CD14-positive monocyte (primary cell): ENCODE measurements around the gene CHCHD6. TPM values are rescaled to one million over a fixed set of nuclear protein-coding genes. Genes with fewer than 3 reads are reported as not detected.

ENCODE experiments used
- DNase-seq, 3 donors: peaks; one replicate each; pipeline ENCODE4 v3.0.0-alpha.2; 2011 to 2022
- H2AFZ ChIP-seq: 2 replicates; pipeline ENCODE4 v1.6.0; 2012; ENCODE audit warnings: mild to moderate bottlenecking, low read depth, low read length, inconsistent platforms; ENCODE audit not compliant: insufficient read depth, poor library complexity, severe bottlenecking
- H3K27ac ChIP-seq, 2 donors: 1 replicate in 1 of 2; 2 replicates in 1 of 2; pipeline ENCODE4 v1.5.1; 2012 to 2013; ENCODE audit warnings: low read length in 2 of 2, control low read depth in 1 of 2, inconsistent platforms in 1 of 2, low read depth in 1 of 2, mild to moderate bottlenecking in 1 of 2
- H3K27me3 ChIP-seq, 2 donors: one replicate each; pipeline versions ENCODE4 v1.6.0 to v1.6.1; 2011 to 2013; ENCODE audit warnings: low read length in 2 of 2; ENCODE audit not compliant: control insufficient read depth in 2 of 2, insufficient read depth in 2 of 2
- H3K36me3 ChIP-seq, 2 donors: replicated peaks in 1 of 2; 1 replicate in 1 of 2; 2 replicates in 1 of 2; pipeline versions ENCODE4 v1.5.1 to v1.6.1; 2012 to 2013; ENCODE audit warnings: low read length in 2 of 2, control low read depth in 1 of 2, inconsistent platforms in 1 of 2, mild to moderate bottlenecking in 1 of 2; ENCODE audit not compliant: insufficient read depth in 2 of 2, control insufficient read depth in 1 of 2
- H3K4me1 ChIP-seq, 2 donors: 1 replicate in 1 of 2; 2 replicates in 1 of 2; pipeline versions ENCODE4 v1.5.1 to v1.6.1; 2012 to 2013; ENCODE audit warnings: low read length in 2 of 2, control low read depth in 1 of 2, inconsistent platforms in 1 of 2, mild to moderate bottlenecking in 1 of 2, moderate library complexity in 1 of 2; ENCODE audit not compliant: insufficient read depth in 2 of 2, control insufficient read depth in 1 of 2
- H3K4me2 ChIP-seq: replicated peaks from 2 replicates; pipeline ENCODE3; 2012; ENCODE audit warnings: low read length, moderate library complexity, mild to moderate bottlenecking; ENCODE audit not compliant: poor library complexity, severe bottlenecking; ENCODE audit errors: extremely low read depth
- H3K4me3 ChIP-seq, 3 experiments: fragments of 200-600 bp in 1 of 3; sonication (generic) in 1 of 3; replicated peaks in 1 of 3; 1 replicate in 2 of 3; 2 replicates in 1 of 3; pipeline ENCODE4 v1.5.1; 2011 to 2013; ENCODE audit warnings: low read length in 3 of 3, mild to moderate bottlenecking in 3 of 3, control low read depth in 2 of 3, low read depth in 2 of 3, inconsistent platforms in 1 of 3, moderate library complexity in 1 of 3
- H3K79me2 ChIP-seq: 2 replicates; pipeline ENCODE4 v1.6.0; 2012; ENCODE audit warnings: mild to moderate bottlenecking, control low read depth, inconsistent platforms, low read length, moderate library complexity; ENCODE audit not compliant: insufficient read depth
- H3K9ac ChIP-seq: 2 replicates; pipeline ENCODE4 v1.6.0; 2017; ENCODE audit warnings: low read length, mild to moderate bottlenecking; ENCODE audit not compliant: insufficient read depth, poor library complexity, severe bottlenecking
- H3K9me3 ChIP-seq, 2 donors: replicated peaks in 1 of 2; 1 replicate in 1 of 2; 2 replicates in 1 of 2; pipeline versions ENCODE4 v1.5.1 to v1.6.1; 2012 to 2013; ENCODE audit warnings: low read length in 2 of 2, control low read depth in 1 of 2; ENCODE audit not compliant: control insufficient read depth in 1 of 2, insufficient read depth in 1 of 2
- H4K20me1 ChIP-seq: 2 replicates; pipeline ENCODE4 v1.6.0; 2012; ENCODE audit warnings: mild to moderate bottlenecking, low read length, control low read depth, moderate library complexity; ENCODE audit not compliant: insufficient read depth
- H3K27ac Mint-ChIP-seq, 7 donors: one replicate each; pipeline ENCODE4 v1.8.0; 2020; ENCODE audit warnings: mild to moderate bottlenecking in 7 of 7, mixed read lengths in 7 of 7, moderate library complexity in 6 of 7, inconsistent platforms in 2 of 7
- H3K27me3 Mint-ChIP-seq, 3 donors: one replicate each; pipeline ENCODE4 v1.8.0; 2021 to 2022; ENCODE audit warnings: low read depth in 3 of 3, mild to moderate bottlenecking in 3 of 3, mixed read lengths in 3 of 3, moderate library complexity in 3 of 3, inconsistent platforms in 1 of 3
- H3K36me3 Mint-ChIP-seq, 2 donors: one replicate each; pipeline ENCODE4 v1.8.0; 2020; ENCODE audit warnings: mixed read lengths in 2 of 2, inconsistent platforms in 1 of 2, mild to moderate bottlenecking in 1 of 2
- H3K4me1 Mint-ChIP-seq: one replicate; pipeline ENCODE4 v1.8.0; 2020; ENCODE audit warnings: mild to moderate bottlenecking, mixed read lengths
- H3K4me3 Mint-ChIP-seq, 2 donors: one replicate each; pipeline ENCODE4 v1.8.0; 2020; ENCODE audit warnings: mild to moderate bottlenecking in 2 of 2, mixed read lengths in 2 of 2, moderate library complexity in 1 of 2
- H3K9me3 Mint-ChIP-seq, 7 donors: one replicate each; pipeline ENCODE4 v1.8.0; 2020 to 2022; ENCODE audit warnings: mixed read lengths in 7 of 7, mild to moderate bottlenecking in 6 of 7, moderate library complexity in 6 of 7, inconsistent platforms in 2 of 7
- CTCF ChIP-seq: fragments of 200-600 bp; IDR thresholded peaks from one replicate; pipeline ENCODE4 v1.8.0; 2022; ENCODE audit warnings: antibody characterized with exemption, mild to moderate bottlenecking
- WGBS: methylation state at CpG from one replicate; pipeline ENCODE4 v1.1.5; 2013; ENCODE audit warnings: missing lambda C conversion rate; ENCODE audit not compliant: insufficient coverage; 5-methylcytosine and 5-hydroxymethylcytosine counted together
- intact Hi-C, 2 donors: fragments of 100-400 bp; cut with micrococcal nuclease; formaldehyde crosslinking; loops; one replicate each; pipeline versions ENCODE4 v1.15.0 to v1.15.1; 2023
- polyA plus RNA-seq, 3 donors: library from polyadenylated mRNA; depleted of rRNA in 1 of 3; unstranded in 2 of 3; stranded (reverse) in 1 of 3; fragments of 300-500 nt in 2 of 3; fragments of >200 nt in 1 of 3; fragmentation: Illumina TruSeq in 2 of 3; gene quantifications; 1 replicate in 2 of 3; 2 replicates in 1 of 3; pipeline ENCODE4 v1.2.3, GENCODE V29; 2012 to 2021

Gene CHCHD6
- polyA plus RNA-seq, 3 donors, result 1.1 to 1.8 (median 1.8) TPM

- Mint-ChIP-seq H3K4me3 (no peak overlapping the region), H3K27ac (no peak overlapping the region), H3K4me1 (no peaks in the 10 kb centered on the region), H3K36me3 (no peaks in the 10 kb centered on the region), H3K9me3 (peaks cover 0 to 3% (median 0%) of the 10 kb centered on the region in 7 donors), H3K27me3 (peaks cover 0 to 4% (median 4%) of the 10 kb centered on the region in 3 donors)
- Histone ChIP-seq H3K9me3 (no peaks in the 10 kb centered on the region), H3K36me3 (no peaks in the 10 kb centered on the region), H4K20me1 (no peaks in the 10 kb centered on the region), H3K27ac (no peak overlapping the region), H3K79me2 (no peaks in the 10 kb centered on the region), H3K4me3 (no peak overlapping the region), H3K4me1 (no peaks in the 10 kb centered on the region), H2AFZ (no peak overlapping the region), H3K9ac (no peak overlapping the region), H3K4me2 (no peak overlapping the region), H3K27me3 (no peaks in the 10 kb centered on the region)
- no peak for DNase-seq
- 100% methylated on average over 3 of the region's 6 CpGs for WGBS
- intact Hi-C loops, result no loop called here
- no peak for TF ChIP-seq CTCF
These were observed 112.3 kb downstream of the CHCHD6 start for GRCh38 chr3:126816298-126816697.

- H4K20me1 ChIP-seq, result no peaks in the 10 kb centered on the region
- H3K4me2 ChIP-seq, result no peak overlapping the region
- no peaks in the 10 kb centered on the region for H3K4me1 Mint-ChIP-seq
- no peaks in the 10 kb centered on the region for H3K36me3 ChIP-seq
- peak overlapping the region in 1 of 2 donors; percentile 13 for H3K4me3 Mint-ChIP-seq
- no peak overlapping the region for H2AFZ ChIP-seq
- H3K27ac Mint-ChIP-seq, result peak overlapping the region in 1 of 7 donors; percentile 1
- H3K4me1 ChIP-seq, result no peaks in the 10 kb centered on the region
- no peaks in the 10 kb centered on the region for H3K79me2 ChIP-seq
- no peaks in the 10 kb centered on the region for H3K36me3 Mint-ChIP-seq
- H3K27me3 ChIP-seq, result no peaks in the 10 kb centered on the region
- 96% methylated on average over 6 of the region's 6 CpGs for WGBS
- peaks cover 0 to 6% (median 4%) of the 10 kb centered on the region in 3 donors for H3K27me3 Mint-ChIP-seq
- DNase-seq, result no peak
- intact Hi-C loops, result no loop called here
- no peak overlapping the region for H3K27ac ChIP-seq
- peaks cover 0 to 8% (median 3%) of the 10 kb centered on the region in 7 donors for H3K9me3 Mint-ChIP-seq
- H3K9ac ChIP-seq, result no peak overlapping the region
- no peaks in the 10 kb centered on the region for H3K9me3 ChIP-seq
- no peak for TF ChIP-seq CTCF
- no peak overlapping the region for H3K4me3 ChIP-seq
These were observed 113.1 kb downstream of the CHCHD6 start for GRCh38 chr3:126816986-126817777.
